ENCODE results near the gene OR2V2. TPM values are rescaled to one million over a fixed set of nuclear protein-coding genes. Genes with fewer than 3 reads are reported as not detected.

Gene OR2V2
- total and polyA plus RNA-seq, 10 of the 15 experiments (the other 5 are each of a cell fraction or from before 2014, with no cell fraction given): 0.26 TPM; not detected in 9

DNA sequence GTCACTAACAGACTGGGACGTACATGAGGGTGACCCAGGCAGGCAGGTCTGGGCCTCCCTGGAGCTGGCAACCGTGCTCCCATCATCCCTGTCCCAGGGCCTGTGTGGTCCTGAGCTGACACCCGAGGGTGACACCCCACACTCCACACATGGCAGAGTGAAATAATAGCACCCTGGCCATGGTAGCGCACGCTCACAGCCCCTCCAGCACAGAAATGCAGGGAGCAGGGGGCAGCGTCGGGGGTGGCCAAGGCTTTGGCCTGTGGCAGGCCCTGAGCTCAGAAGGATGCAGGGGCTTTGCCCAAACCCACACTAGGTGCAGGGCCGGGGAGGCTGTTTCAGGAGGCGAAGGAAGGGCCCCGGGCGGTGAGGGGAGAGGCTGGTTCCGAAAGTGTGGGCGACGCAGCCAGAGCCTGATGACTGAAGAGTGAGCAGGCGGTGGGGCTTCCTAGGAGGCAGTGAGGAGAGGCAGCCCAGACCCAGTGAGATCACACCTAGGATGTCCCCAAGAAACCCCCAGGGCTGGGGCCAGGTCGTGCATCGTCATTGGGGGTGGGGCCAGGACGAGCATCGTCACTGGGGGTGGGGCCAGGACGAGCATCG, 12.9 kb downstream of the OR2V2 start (continued):
- TF ChIP-seq DPF2 (IDR thresholded peaks at IDR 0.05): 0 out of 2 replicates have a peak, but pooled peaks have one; percentile 39
- TF ChIP-seq ZNF207 (IDR thresholded peaks at IDR 0.05; ENCODE audit: borderline replicate concordance): no peak
- TF ChIP-seq CREB1 (IDR thresholded peaks at IDR 0.05; ENCODE audit: low read depth): peak; percentile 80
- TF ChIP-seq, protein P1, sequence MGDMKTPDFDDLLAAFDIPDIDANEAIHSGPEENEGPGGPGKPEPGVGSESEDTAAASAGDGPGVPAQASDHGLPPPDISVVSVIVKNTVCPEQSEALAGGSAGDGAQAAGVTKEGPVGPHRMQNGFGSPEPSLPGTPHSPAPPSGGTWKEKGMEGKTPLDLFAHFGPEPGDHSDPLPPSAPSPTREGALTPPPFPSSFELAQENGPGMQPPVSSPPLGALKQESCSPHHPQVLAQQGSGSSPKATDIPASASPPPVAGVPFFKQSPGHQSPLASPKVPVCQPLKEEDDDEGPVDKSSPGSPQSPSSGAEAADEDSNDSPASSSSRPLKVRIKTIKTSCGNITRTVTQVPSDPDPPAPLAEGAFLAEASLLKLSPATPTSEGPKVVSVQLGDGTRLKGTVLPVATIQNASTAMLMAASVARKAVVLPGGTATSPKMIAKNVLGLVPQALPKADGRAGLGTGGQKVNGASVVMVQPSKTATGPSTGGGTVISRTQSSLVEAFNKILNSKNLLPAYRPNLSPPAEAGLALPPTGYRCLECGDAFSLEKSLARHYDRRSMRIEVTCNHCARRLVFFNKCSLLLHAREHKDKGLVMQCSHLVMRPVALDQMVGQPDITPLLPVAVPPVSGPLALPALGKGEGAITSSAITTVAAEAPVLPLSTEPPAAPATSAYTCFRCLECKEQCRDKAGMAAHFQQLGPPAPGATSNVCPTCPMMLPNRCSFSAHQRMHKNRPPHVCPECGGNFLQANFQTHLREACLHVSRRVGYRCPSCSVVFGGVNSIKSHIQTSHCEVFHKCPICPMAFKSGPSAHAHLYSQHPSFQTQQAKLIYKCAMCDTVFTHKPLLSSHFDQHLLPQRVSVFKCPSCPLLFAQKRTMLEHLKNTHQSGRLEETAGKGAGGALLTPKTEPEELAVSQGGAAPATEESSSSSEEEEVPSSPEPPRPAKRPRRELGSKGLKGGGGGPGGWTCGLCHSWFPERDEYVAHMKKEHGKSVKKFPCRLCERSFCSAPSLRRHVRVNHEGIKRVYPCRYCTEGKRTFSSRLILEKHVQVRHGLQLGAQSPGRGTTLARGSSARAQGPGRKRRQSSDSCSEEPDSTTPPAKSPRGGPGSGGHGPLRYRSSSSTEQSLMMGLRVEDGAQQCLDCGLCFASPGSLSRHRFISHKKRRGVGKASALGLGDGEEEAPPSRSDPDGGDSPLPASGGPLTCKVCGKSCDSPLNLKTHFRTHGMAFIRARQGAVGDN (IDR thresholded peaks at IDR 0.05): peak; percentile 46; the same call in 1 of the 2 replicates
- no peak for TF ChIP-seq YBX1 (IDR thresholded peaks at IDR 0.05)
- TF ChIP-seq NBN (IDR thresholded peaks at IDR 0.05): 0 out of 2 replicates have a peak, but pooled peaks have one; percentile 50
- TF ChIP-seq CREM (IDR thresholded peaks at IDR 0.05; ENCODE audit: low read depth): peak; percentile 71; the same call in 1 of the 2 replicates
- peak in 1 of 2 experiments; percentile 58; a peak in 1 of 4 replicates for TF ChIP-seq BHLHE40 (IDR thresholded peaks at IDR 0.05; ENCODE audit: borderline replicate concordance in 1 of 2, low read depth in 2 of 2, low read length in 1 of 2)
- TF ChIP-seq ATF7 (IDR thresholded peaks at IDR 0.05; ENCODE audit: low read depth): peak; percentile 74
